Right kidney (tissue), 1 donor: ENCODE results near the gene TSPYL2.

ENCODE experiments used
- DNase-seq: peaks from one replicate; pipeline ENCODE4 v3.0.0-alpha.2; 2016

The TSPYL2 gene

GRCh38 chrX:53078943-53079342 lies 3.2 kb upstream of the TSPYL2 start:
- DNase-seq = no peak

- no peak for DNase-seq
These were observed 1.3 kb upstream of the TSPYL2 start for GRCh38 chrX:53080628-53081580.

DNA sequence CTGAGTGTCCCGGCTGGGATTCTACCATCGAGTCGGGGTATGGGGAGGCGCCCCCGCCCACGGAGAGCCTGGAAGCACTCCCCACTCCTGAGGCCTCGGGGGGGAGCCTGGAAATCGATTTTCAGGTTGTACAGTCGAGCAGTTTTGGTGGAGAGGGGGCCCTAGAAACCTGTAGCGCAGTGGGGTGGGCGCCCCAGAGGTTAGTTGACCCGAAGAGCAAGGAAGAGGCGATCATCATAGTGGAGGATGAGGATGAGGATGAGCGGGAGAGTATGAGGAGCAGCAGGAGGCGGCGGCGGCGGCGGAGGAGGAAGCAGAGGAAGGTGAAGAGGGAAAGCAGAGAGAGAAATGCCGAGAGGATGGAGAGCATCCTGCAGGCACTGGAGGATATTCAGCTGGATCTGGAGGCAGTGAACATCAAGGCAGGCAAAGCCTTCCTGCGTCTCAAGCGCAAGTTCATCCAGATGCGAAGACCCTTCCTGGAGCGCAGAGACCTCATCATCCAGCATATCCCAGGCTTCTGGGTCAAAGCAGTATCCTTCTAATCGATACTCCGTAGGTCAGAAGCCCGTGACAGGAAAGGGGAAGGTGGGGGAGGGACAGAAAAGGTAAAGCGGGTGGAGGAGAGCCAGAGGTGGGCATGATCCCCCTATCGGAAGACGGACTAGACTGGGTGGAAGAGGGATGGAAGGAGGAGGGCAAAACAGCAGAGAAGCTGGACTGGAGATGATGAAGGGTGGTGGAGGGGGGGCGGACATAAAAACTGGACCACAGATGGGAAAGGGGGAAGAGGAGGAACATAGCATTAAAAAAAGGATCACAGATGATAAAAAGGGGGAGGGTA lies 828 bp downstream of the TSPYL2 start:
- no peak for DNase-seq

DNA sequence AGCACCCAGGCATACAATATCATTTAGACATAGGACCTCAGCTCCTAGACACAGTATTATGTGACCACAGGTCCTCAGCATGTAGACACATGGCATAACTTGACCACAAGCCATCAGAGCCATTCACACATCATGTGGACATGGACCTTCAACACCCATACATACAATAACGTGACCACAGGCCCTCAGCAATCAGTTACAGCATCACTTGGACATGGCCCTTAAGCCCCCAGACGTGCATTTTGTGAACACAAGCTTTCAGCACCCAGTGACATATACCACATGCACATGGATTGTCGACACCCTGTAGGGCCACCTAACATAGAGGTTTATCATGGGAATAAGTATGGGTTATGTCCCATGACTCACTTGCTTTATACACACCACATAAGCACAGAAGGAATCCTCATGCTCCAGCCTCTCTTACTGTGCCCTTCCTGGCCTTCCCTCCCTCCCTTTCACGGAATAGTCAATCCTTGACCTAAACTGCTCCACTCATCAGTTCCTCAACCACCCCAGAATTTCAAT lies 1.9 kb downstream of the TSPYL2 start:
- DNase-seq = no peak

- DNase-seq = no peak
These were observed 2.7 kb downstream of the TSPYL2 start for GRCh38 chrX:53084863-53085262.

- DNase-seq = no peak
These were observed 3.6 kb downstream of the TSPYL2 start for GRCh38 chrX:53085661-53086229.

- DNase-seq = no peak
These were observed 4.3 kb downstream of the TSPYL2 start for GRCh38 chrX:53086464-53086863.

- no peak for DNase-seq
These were observed 5.2 kb downstream of the TSPYL2 start for GRCh38 chrX:53087388-53087831.

DNA sequence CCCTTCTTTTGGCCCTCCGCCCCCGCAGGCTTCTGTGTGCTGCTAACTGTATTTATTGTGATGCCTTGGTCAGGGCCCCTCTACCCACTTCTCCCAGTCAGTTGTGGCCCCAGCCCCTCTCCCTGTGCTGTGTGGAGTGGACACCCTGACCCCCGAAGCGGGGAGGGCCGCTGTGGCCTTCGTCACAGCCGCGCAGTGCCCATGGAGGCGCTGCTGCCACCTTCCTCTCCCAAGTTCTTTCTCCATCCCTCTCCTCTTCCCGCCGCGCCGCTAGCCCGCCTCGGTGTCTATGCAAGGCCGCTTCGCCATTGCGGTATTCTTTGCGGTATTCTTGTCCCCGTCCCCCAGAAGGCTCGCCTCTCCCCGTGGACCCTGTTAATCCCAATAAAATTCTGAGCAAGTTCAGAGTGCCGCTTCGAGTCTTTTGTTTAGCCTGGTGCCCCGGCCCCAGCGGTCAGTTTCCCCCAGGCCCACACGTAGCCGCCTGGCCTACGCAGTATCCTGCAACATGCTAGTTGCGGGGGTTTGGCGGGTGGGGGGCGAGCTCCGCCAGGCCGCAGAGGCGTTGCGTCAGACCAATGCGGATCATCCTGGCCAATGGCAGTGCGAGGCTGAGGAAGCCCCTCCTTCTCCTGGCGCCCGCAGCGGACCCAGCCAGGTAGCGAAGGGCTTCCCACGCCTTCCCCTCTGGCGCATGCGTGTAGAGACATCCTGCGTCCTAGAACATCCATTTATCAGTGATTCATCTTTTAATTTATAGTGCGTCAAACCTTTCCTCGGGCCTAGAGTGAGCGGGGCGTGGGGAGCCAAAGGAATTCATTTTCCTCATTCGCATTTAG lies 6.2 kb downstream of the TSPYL2 start:
- peak; percentile 70 for DNase-seq

- DNase-seq = no peak
These were observed 7.2 kb downstream of the TSPYL2 start for GRCh38 chrX:53089224-53089842.

GRCh38 chrX:53089925-53090324 lies 7.8 kb downstream of the TSPYL2 start:
- DNase-seq = no peak

DNA sequence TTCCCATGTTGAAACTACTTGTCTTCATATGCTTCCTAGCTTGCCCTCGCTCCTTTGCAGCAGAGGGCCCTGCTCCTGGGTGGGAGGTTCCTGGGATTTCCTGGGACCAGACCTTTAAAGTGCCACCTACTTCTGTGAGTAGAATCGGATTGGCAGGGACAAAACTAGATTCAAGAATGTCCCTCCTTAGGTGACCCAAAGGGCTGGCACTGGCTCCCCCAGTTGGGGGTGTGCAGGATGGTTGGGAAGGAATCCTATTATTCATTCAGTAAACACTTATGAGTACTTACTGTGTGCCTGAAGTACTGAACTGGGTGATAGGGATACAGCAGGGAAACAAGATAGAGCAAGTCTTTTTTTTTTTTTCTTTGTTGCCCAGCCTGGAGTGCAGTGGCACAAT lies 9.2 kb downstream of the TSPYL2 start:
- no peak for DNase-seq

DNA sequence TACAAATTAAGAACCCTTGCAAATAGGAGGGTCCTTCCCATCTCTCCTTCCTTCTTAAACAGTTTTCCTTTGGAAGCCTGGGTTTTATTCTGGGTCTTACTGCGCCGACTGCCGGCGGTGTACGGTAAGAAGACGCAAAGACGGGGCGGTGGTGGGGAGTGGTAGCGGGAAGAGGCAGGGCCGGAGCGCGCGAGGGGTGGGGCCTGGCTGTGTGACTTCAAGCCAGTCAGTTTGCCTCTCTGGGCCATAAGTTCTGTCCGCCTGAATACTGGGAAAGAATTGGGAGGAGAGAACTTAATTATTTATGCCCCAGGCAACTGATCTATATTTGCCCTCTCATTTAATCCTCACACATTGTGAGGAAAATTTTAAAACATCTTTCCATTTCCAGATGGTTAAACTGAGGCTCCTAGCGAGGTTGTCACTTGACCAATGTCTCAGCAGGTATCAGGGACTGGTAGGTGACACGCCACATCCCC lies 11.0 kb downstream of the TSPYL2 start:
- no peak for DNase-seq

- peak; percentile 86 for DNase-seq
These were observed 11.8 kb downstream of the TSPYL2 start, which contains the start of gene KANTR for GRCh38 chrX:53093748-53094581. Gene KANTR, plus strand, starts transcription at chrX:53094142. Its CDS starts 30,131 bp downstream, at chrX:53124273.

DNA sequence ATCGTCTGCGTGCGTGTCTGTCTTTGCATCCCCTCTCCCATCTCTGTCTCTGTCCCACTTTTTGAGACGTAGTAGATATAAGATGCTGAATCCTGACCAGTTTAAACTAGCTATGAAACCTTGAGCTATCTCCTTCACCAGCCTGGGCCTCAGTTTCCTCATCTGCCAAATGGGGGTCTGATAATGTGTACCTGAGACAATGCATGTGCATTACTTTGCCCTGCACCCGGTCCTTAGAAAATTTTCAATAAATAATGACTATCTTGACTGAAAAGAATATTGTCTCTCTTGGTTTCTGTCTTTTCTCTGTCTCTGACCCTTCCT lies 12.4 kb downstream of the TSPYL2 start:
- no peak for DNase-seq

DNA sequence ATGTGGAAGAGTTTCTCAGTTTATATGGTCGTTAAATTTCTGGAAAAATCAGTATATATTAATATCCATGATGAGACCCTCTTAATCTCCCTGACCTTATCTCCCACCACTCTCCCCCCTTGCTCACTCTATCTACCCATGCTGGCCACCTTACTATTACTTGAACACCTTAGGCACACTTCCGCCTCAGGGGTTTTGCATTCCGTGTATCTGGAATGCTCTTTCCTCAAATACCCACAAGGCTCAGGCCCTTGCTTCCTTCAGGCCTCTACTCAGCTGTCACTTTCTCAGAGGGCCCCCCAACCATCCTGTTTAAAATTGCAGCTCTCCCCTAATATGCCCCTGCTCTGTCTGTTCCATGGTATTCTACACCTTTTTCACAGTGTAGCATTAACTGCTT lies 13.6 kb downstream of the TSPYL2 start:
- DNase-seq = no peak

DNA sequence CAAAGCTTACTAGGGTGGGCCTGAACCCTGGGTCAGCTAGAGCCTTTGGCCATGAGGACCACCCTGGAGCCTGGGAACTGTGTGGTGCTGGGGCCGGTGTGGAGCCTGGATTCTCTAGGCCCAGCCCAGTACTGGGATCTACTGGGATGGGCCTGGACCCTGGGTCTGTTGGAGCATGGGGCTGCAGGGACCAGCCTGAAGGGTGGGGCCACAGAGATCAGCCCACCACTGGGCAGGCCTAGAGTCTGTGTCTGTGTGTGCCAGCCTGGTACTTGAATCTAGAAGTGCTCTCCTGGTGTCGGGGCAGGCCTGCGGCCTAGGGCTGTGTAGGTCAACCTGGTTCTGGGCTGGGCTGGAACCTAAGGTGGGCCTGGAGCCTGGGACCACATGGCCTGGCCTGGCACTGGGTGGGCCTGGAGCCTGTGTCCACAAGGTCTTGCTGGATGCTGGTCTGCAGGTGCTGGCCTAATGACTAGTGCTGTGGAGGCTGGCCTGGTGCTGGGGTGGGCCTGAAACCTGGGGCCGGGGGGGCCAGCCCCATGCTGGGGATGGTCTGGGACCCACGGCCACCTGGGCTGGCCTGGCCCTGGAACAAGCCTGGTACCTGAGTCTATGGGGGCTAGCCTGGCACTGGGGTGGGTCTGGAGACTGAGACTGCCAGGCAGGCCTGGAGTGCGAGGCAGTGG lies 32.8 kb downstream of the TSPYL2 start:
- no peak for DNase-seq

DNA sequence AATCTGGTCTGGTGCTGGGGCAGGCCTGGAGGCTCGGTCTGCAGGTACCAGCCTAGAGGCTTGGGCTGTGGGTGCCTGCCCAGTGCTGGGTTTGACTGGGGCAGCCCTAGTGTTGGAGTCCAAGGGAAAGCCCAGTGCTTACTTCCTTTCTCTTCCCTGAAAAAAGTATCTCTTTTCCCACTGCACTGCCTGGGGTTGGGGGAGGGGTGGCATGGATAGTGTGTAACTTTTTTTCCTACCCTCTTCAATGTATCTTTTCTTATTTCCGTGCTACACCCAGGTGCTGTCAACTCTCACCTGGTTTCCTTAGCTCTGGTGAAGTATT lies 33.3 kb downstream of the TSPYL2 start:
- DNase-seq = no peak

GRCh38 chrX:53116101-53116500 lies 33.9 kb downstream of the TSPYL2 start:
- no peak for DNase-seq

- DNase-seq = no peak
These were observed 39.8 kb downstream of the TSPYL2 start for GRCh38 chrX:53122013-53122412.
